HepG2 (cell line): ENCODE measurements around the gene PRRT2. TPM values are rescaled to one million over a fixed set of nuclear protein-coding genes. Genes with fewer than 3 reads are reported as not detected.
A peak's percentile ranks its signal among the peaks of the same experiment; 100 is the strongest.
"Not testable (repeated sequence)": the region's sequence is repeated elsewhere in the genome, so short reads cannot be mapped to it uniquely, and the experiment has no call there.

Source experiments
- ATAC-seq: fragments of 200-7000 bp; cut with Tn5 transposase; 3 replicates; pipeline ENCODE4 v1.9.1; 2020; ENCODE audit warnings: mild to moderate bottlenecking, moderate library complexity
- BruUV-seq: library from RNA; stranded (reverse); fragments of 400-500 nt; replicated peaks from 2 replicates; lab custom pipeline; 2021; lab: Mats Ljungman, UMichigan
- CTCF ChIA-PET: fragments of 300-600 bp; formaldehyde crosslinking; extraction: SDS; loops from one replicate; lab custom pipeline; 2021; ENCODE audit warnings: low total read pairs, inconsistent platforms, low intra/inter-chr PET ratio; lab: Yijun Ruan, JAX
- POLR2A ChIA-PET: fragments of 350-600 bp; sonication (Branson Sonifier 250); formaldehyde crosslinking; loops from one replicate; lab custom pipeline; 2020; ENCODE audit warnings: antibody characterized with exemption, inconsistent platforms; lab: Yijun Ruan, JAX
- DNase-seq: peaks from one replicate; pipeline ENCODE4 v3.0.0-alpha.2; 2015; ENCODE audit warnings: low spot score
- FAIRE-seq: peaks from 3 replicates; lab custom pipeline; 2011; peaks lifted over from hg19 to GRCh38; lab: Jason Lieb, UNC
- H2AFZ ChIP-seq: one replicate; pipeline ENCODE4 v1.6.1; 2011; ENCODE audit warnings: low read length, inconsistent platforms
- H3K27ac ChIP-seq: fragments of 300-600 bp; 3 replicates; pipeline ENCODE4 v1.8.0; 2011; ENCODE audit warnings: mixed run types, mild to moderate bottlenecking, mixed read lengths, low read length, inconsistent platforms; ENCODE audit not compliant: insufficient read depth; ENCODE audit errors: extremely low read length
- H3K27me3 ChIP-seq, 2 experiments: fragments of 200-600 bp in 1 of 2; 2 replicates in 1 of 2; 3 replicates in 1 of 2; pipeline versions ENCODE4 v1.6.0 to v1.8.0; 2011; ENCODE audit warnings: low read length in 2 of 2, mild to moderate bottlenecking in 2 of 2, moderate library complexity in 2 of 2, inconsistent platforms in 1 of 2; ENCODE audit not compliant: insufficient read depth in 2 of 2, control insufficient read depth in 1 of 2
- H3K36me3 ChIP-seq, 2 experiments: fragments of 200-600 bp in 1 of 2; replicated peaks in 1 of 2; 2 replicates in 1 of 2; 3 replicates in 1 of 2; pipeline versions ENCODE4 v1.5.1 to v1.8.0; 2011; ENCODE audit warnings: low read length in 2 of 2, inconsistent platforms in 1 of 2; ENCODE audit not compliant: insufficient read depth in 2 of 2, control insufficient read depth in 1 of 2
- H3K4me1 ChIP-seq: 2 replicates; pipeline ENCODE4 v1.5.1; 2012; ENCODE audit warnings: low read length, inconsistent platforms; ENCODE audit not compliant: insufficient read depth
- H3K4me2 ChIP-seq: 2 replicates; pipeline ENCODE4 v1.6.0; 2011; ENCODE audit warnings: low read depth, low read length, inconsistent platforms
- H3K4me3 ChIP-seq, 3 experiments: fragments of 200-600 bp in 1 of 3; sonication (generic), shearing (Covaris generic) in 1 of 3; replicated peaks in 1 of 3; 2 replicates each; pipeline ENCODE4 v1.5.1; 2011 to 2016; ENCODE audit warnings: low read length in 3 of 3, inconsistent platforms in 2 of 3, low read depth in 2 of 3, mild to moderate bottlenecking in 2 of 3, control low read depth in 1 of 3, mixed read lengths in 1 of 3; ENCODE audit not compliant: insufficient read depth in 1 of 3
- H3K79me2 ChIP-seq: one replicate; pipeline ENCODE4 v1.6.1; 2011; ENCODE audit warnings: low read length, inconsistent platforms; ENCODE audit not compliant: insufficient read depth
- H3K9ac ChIP-seq: 2 replicates; pipeline ENCODE4 v1.6.0; 2011; ENCODE audit warnings: mild to moderate bottlenecking, low read depth, low read length, inconsistent platforms; ENCODE audit not compliant: insufficient read depth
- H3K9me3 ChIP-seq: 2 replicates; pipeline ENCODE4 v1.5.1; 2012; ENCODE audit warnings: mild to moderate bottlenecking, low read length
- H4K20me1 ChIP-seq: 2 replicates; pipeline ENCODE4 v1.6.0; 2011; ENCODE audit warnings: inconsistent platforms, mild to moderate bottlenecking, low read length, moderate library complexity; ENCODE audit not compliant: insufficient read depth
- CBFB ChIP-seq: sonication (generic); formaldehyde crosslinking; IDR thresholded peaks from 2 replicates; pipeline ENCODE4 v1.4.0; 2020; ENCODE audit warnings: missing genetic modification reagents
- CHD2 ChIP-seq: IDR thresholded peaks from 2 replicates; pipeline ENCODE4 v1.6.1; 2011; ENCODE audit warnings: low read depth, low read length, improper control_type of control experiment
- DRAP1 ChIP-seq: IDR thresholded peaks from 2 replicates; pipeline ENCODE4 v1.6.1; 2016; ENCODE audit warnings: missing genetic modification reagents, missing compliant biosample characterization
- HES4 ChIP-seq: sonication (generic); formaldehyde crosslinking; IDR thresholded peaks from 2 replicates; pipeline ENCODE4 v1.9.0; 2021; ENCODE audit warnings: mild to moderate bottlenecking, missing genetic modification reagents, borderline replicate concordance
- MEF2D ChIP-seq: sonication (generic); formaldehyde crosslinking; IDR thresholded peaks from 2 replicates; pipeline ENCODE4 v1.5.1; 2020; ENCODE audit warnings: mild to moderate bottlenecking, missing genetic modification reagents
- MEIS2 ChIP-seq: sonication (generic); formaldehyde crosslinking; IDR thresholded peaks from 2 replicates; pipeline ENCODE4 v1.9.0; 2021; ENCODE audit warnings: mild to moderate bottlenecking, missing genetic modification reagents
- NR3C1 ChIP-seq: sonication (generic); formaldehyde crosslinking; IDR thresholded peaks from 2 replicates; pipeline ENCODE4 v1.4.0; 2020; ENCODE audit warnings: missing genetic modification reagents
- REXO4 ChIP-seq: sonication (generic); formaldehyde crosslinking; IDR thresholded peaks from 2 replicates; pipeline ENCODE4 v1.8.0; 2022; ENCODE audit warnings: missing genetic modification reagents, mild to moderate bottlenecking, borderline replicate concordance
- SP2 ChIP-seq: sonication (generic); formaldehyde crosslinking; IDR thresholded peaks from 2 replicates; pipeline ENCODE4 v1.5.1; 2020; ENCODE audit warnings: mild to moderate bottlenecking, missing genetic modification reagents
- ZNF121 ChIP-seq: sonication (generic); formaldehyde crosslinking; IDR thresholded peaks from 2 replicates; pipeline ENCODE4 v1.5.0; 2020; ENCODE audit warnings: mild to moderate bottlenecking, missing genetic modification reagents
- ZNF142 ChIP-seq: sonication (generic); formaldehyde crosslinking; IDR thresholded peaks from 2 replicates; pipeline ENCODE4 v1.4.0; 2020; ENCODE audit warnings: missing genetic modification reagents
- ZNF878 ChIP-seq: sonication (generic); formaldehyde crosslinking; IDR thresholded peaks from 2 replicates; pipeline ENCODE4 v1.8.1; 2023; ENCODE audit warnings: mild to moderate bottlenecking, missing genetic modification reagents, moderate library complexity
- WGBS: methylation state at CpG from one replicate; pipeline ENCODE4 v1.1.6; 2017; ENCODE audit warnings: low lambda C conversion rate; 5-methylcytosine and 5-hydroxymethylcytosine counted together
- in situ Hi-C: cut with HindIII; loops from 2 replicates; pipeline ENCODE4 v1.10.0; 2017; ENCODE audit warnings: low pct_unique_long_range_greater_than_20kb; ENCODE audit not compliant: extremely low pct_ligation_motif_present
- intact Hi-C: fragments of 100-400 bp; cut with micrococcal nuclease; formaldehyde crosslinking; loops from one replicate; pipeline ENCODE4 v1.10.0; 2022; ENCODE audit not compliant: unreplicated experiment
- polyA plus RNA-seq, 8 experiments: library from polyadenylated mRNA; depleted of rRNA in 3 of 8; stranded (reverse) in 7 of 8; unstranded in 1 of 8; fragments of >200 nt; fragmentation: Illumina TruSeq in 4 of 8; extraction: Trizol in 4 of 8; gene quantifications; 2 replicates each; pipeline versions ENCODE4 v1.2.1 to v1.2.3, GENCODE V29; 2011 to 2016; ENCODE audit warnings: low read depth in 4 of 8, missing spikeins in 1 of 8, mixed read lengths in 1 of 8; ENCODE audit not compliant: insufficient read depth in 1 of 8
- total RNA-seq, 5 experiments: library from RNA; depleted of rRNA; stranded (reverse); fragments of >200 nt; fragmentation: Illumina TruSeq; extraction: Trizol; gene quantifications; 2 replicates each; pipeline ENCODE4 v1.2.3, GENCODE V29; 2016; ENCODE audit warnings: low read depth in 1 of 5

Gene PRRT2
- total and polyA plus RNA-seq, 2 of the 13 experiments (the other 11 are each of a cell fraction or from before 2014, with no cell fraction given) = 0.51 to 1.1 TPM

DNA sequence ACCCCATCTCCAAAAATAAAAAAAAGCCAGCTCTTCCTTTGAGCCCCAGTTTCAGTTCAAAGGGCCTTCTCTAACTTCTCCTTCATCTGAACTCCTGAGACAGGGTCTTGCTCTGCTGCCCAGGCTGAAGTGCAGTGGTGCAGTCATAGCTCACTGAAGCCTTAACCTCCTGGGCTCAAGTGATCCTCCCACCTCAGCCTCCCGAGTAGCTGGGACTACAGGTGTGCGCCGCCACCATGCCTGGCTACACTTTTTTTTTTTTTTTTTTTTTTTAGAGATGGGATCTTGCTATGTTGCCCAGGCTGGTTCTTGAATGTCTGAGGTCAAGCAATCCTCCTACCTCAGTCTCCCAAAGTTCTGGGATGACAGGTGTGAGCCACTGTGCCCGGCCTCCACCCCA, 21.2 kb downstream of the PRRT2 start:
- CTCF ChIA-PET, H2AFZ ChIP-seq, intact Hi-C loops, H3K27ac ChIP-seq, H3K79me2 ChIP-seq, in situ Hi-C loops, H3K9ac ChIP-seq, H3K4me2 ChIP-seq, ATAC-seq, FAIRE-seq, H3K4me3 ChIP-seq, H4K20me1 ChIP-seq, DNase-seq: not testable (repeated sequence)
- 96% methylated on average over 4 of the region's 4 CpGs for WGBS
- POLR2A ChIA-PET = interaction anchor here (0.7 to 1.5 kb wide), 2 partner anchors 11 to 16 kb away, joined by 3 to 4 read pairs; no protein-coding TSS in a partner anchor
- H3K36me3 ChIP-seq = peaks cover 5 to 13% of the 10 kb centered on the region in 2 experiments; a peak in 4 of 5 replicates
- peak; percentile 82 for TF ChIP-seq ZNF121 (CRISPR knock-in tag)
- TF ChIP-seq, all 625 proteins: peak for 1; not testable (repeated sequence) for 624
- H3K4me1 ChIP-seq = peaks cover 24% of the 10 kb centered on the region
- not testable (repeated sequence) for BruUV-seq, H3K9me3 ChIP-seq, H3K27me3 ChIP-seq

DNA sequence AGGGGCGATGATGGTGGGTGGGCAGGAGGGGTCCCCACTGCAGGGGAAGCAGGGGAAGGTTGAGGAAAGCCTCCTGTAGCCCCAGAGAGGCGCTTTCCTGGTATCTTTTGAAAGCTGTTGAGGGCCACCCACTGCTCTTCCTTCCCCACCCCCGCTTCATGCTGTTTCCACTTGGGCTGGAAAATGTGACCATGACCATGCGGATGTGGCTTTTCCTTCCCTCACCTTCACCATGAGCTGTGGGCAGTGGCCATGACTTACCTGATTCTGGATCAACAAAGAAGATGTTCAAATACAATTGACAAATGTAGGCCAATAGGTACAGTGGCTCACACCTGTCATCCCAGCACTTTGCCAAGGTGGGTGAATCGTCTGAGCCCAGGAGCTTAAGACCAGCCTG, 22.1 kb downstream of the PRRT2 start:
- WGBS = 96% methylated on average over 5 of the region's 5 CpGs
- H3K27me3 ChIP-seq = no peaks in the 10 kb centered on the region
- ATAC-seq (no peak), DNase-seq (no peak), FAIRE-seq (no peak)
- ChIA-PET CTCF (no interaction called here), POLR2A (interaction anchor here (1.2 to 1.4 kb wide), 3 partner anchors 17 to 28 kb away, joined by 3 to 8 read pairs (median 5); partner anchors contain the start of genes MAZ and PAGR1)
- no peak overlapping the region for H3K4me2 ChIP-seq
- H3K36me3 ChIP-seq = peaks cover 5 to 13% of the 10 kb centered on the region in 2 experiments; a peak in 4 of 5 replicates
- H3K9me3 ChIP-seq = no peaks in the 10 kb centered on the region
- no peaks in the 10 kb centered on the region for H3K79me2 ChIP-seq
- peaks cover 16% of the 10 kb centered on the region for H3K4me1 ChIP-seq
- H2AFZ ChIP-seq = no peak overlapping the region
- TF ChIP-seq CBFB (CRISPR knock-in tag) = no peak
- no peak for TF ChIP-seq REXO4 (CRISPR knock-in tag)
- TF ChIP-seq HES4 (CRISPR knock-in tag) = no peak
- no peak for TF ChIP-seq ZNF878 (CRISPR knock-in tag)
- TF ChIP-seq ZNF142 = no peak
- no peak for TF ChIP-seq CHD2
- TF ChIP-seq DRAP1 = no peak
- no peak for TF ChIP-seq MEIS2 (CRISPR knock-in tag)
- TF ChIP-seq NR3C1 = no peak
- no peak for TF ChIP-seq SP2 (CRISPR knock-in tag)
- TF ChIP-seq MEF2D (CRISPR knock-in tag) = no peak
- intact Hi-C loops (no loop called here), in situ Hi-C loops (no loop called here)
- no TSS peak for BruUV-seq
- no peak overlapping the region for H3K27ac ChIP-seq
- no peaks in the 10 kb centered on the region for H4K20me1 ChIP-seq
- H3K4me3 ChIP-seq = no peak overlapping the region
- H3K9ac ChIP-seq = no peak overlapping the region
